HG02610 (cell line): ENCODE measurements around the gene HS6ST3.
"Not testable (repeated sequence)": the region's sequence is repeated elsewhere in the genome, so short reads cannot be mapped to it uniquely, and the experiment has no call there.

Experiments used
- ATAC-seq: cut with Tn5 transposase; IDR thresholded peaks from one replicate; pipeline ENCODE4 v1.9.1; 2021; ENCODE audit warnings: mild to moderate bottlenecking, moderate library complexity; ENCODE audit not compliant: unreplicated experiment

The HS6ST3 gene

DNA sequence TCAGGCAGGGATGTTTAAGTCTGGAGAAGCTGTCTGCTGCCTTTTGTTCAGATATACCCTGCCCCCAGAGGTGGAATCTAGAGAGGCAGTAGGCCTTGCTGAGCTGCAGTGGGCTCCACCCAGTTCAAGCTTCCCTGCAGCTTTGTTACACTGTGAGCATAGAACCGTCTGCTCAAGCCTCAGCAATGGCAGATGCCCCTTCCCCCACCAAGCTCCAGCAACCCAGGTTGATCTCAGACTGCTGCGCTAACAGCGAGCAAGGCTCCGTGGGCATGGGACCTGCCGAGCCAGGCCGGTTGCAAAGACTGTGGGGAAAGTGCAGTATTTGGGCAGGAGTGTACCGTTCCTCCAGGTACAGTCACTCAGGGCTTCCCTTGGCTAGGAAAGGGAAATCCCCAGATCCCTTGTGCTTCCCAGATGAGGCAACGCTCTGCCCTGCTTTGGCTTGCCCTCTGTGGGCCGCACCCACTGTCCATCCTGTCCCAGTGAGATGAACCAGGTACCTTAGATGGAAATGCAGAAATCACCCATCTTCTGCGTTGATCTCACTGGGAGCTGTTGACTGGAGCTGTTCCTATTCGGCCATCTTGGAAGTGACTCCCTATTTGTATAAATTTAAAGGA, 434.6 kb downstream of the HS6ST3 start:
- ATAC-seq, result not testable (repeated sequence)

DNA sequence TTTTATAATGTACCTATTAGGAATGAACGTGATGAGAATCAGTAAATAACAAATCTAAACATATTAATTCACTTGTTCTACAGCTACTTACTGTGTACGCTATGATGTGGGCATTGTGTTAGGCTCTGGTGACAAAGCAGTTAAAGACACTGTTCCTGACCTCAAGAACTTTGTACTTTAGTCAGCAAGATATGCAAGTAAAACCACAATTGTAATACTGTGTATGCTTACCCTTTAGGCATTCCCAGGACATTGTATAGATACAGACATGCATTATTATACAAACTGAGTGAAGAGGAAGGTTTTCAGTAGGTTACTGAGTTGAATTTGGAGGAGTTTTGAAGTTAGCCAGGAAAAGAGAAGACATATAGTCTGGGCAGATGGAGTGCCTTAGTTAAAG, 435.8 kb downstream of the HS6ST3 start:
- no peak for ATAC-seq

DNA sequence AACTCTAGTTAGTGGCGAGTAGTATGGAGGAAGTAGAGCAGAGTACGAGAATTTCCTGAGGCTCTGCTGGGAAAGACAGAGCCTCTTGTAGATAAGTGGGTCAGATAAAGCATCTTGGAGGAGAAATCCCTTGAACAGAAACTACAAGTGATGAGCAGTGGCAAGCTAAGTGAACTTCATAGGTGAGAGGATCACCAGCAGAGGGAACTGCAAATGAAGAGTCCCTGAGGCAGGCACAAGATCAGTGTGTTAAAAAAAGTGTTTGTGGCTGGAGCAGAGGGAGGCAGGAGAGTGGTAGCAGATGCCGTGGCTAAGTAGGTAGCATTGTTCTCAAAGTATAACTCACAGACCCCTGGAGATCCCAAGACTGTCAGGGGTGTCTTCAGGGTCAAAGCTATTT, 437.6 kb downstream of the HS6ST3 start:
- no peak for ATAC-seq

DNA sequence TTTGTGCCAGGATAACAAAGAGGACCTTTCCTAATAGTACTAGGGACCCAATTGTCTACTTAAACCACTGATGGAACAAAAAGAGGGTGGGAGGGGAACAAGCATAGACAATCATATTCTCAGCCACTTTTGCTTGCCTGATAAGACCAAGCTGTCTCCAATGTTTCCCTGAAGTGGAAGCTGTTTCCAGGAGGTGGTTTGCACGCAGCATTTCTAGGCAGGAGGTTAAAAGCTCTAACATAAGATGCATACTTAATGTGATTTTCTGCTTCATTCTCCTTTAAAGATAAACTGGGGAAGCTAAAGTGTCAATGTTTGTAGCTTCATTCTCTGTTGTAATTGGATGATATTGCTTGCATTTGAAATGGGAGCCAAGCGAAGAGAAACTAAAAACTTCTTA, 442.9 kb downstream of the HS6ST3 start:
- ATAC-seq, result no peak

DNA sequence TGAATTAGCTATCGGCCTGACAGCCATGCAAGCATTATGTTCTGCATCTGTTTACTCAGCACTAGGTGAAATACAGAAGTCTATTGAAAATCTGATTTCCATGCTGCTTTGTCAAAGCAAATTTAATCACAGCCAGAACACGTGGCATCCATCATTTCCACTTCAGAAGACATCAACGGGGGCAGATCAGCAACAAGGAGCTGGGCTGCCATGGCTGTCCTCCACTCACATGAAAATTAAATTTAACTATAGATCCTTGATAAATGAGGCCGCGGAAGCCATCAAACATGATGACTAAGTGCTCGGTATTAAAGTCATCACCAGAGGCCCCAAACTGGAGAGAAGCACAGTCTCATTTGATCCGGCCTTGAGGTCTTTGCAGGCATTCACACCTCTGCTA, 443.5 kb downstream of the HS6ST3 start:
- ATAC-seq, result no peak

DNA sequence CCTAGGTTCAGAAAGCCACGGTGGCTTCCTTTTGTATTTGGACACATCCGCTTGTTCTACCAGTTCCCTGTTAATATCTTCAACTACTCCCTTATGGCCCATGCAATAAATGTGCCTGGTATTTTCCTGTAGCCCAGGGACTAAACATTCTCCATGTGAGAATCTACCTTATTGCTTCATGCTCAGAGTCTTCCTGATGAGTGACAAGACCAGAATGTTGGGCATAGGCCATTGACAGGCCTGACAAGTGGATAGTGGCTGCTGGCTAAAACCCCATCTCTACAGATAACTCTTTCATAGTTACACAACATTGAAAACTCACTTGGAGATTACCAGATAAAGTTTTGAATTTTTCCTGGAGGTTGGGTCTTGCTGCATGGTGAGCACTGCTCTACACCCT, 449.9 kb downstream of the HS6ST3 start:
- ATAC-seq, result no peak

DNA sequence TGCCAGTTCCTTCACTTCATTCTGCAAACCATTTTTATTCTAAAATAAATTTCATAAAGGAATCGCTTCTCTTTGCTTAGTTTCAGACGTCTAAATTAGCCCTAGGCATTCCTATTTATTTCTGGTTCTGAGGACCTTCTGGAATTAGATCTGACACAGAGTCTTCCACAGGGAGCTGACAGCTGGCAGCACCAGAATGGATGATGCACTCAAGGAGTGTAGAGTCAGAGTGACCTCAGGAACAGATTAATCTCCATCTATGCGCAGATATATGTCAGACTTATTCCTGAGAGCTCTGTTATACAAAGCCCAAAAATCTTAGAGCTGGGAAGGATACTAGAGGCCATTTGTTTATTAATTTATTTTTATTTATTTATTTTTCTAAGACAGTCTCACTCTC, 450.8 kb downstream of the HS6ST3 start:
- ATAC-seq, result no peak

DNA sequence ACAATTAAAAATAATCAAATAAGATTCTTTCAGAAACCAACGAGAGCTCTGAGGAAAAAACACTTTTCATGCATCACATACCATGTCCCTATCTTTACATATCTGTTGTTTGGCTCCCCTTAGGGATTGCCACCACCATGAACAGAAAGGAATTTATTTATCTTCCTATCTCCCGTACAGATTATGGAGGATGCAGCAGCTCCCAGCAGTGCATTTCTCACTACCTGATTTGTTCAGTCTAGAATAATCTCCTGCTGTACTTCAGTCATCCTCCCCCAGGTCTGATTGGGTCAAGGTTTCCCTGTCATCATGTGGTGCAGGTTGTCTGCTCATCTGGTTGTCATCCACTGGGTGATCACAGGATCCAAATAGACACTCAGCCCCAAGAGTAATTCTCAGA, 453.1 kb downstream of the HS6ST3 start:
- ATAC-seq, result no peak

DNA sequence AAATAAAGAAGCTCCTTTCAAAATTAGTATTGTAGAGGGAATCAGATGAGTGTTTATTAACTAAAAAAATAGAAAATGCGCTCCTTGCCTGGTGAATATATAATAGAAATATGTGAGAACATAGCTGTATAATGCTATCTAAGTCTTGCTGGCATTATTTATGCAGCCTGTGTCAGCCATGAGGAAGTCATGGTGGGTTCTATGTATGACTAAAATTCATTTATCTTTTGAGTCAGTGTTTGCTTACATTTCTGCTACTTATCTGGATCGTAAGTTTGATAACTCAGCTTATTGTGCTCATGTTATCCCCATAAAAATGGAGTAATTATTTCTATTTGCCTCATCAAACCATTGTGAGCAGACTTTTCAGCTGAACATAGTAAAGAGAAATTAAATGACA, 455.1 kb downstream of the HS6ST3 start:
- no peak for ATAC-seq

DNA sequence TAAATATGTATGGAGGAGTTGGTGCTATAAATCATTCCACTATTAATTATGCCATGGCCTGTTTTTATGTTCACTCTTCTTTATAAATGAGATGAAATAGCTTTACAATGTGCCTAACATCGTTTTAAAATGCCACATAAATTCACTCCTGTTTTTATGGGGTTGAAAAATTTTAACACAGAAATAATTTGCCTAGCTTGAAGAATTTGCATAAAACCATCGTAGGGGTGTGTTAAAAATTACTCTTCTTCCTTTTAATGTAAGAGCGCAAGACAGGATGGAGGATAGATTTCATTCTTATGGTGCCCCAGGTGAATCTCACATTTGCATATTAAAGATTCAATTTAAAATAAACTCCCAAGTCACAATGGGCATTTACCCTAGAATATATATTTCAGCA, 456.6 kb downstream of the HS6ST3 start:
- no peak for ATAC-seq

DNA sequence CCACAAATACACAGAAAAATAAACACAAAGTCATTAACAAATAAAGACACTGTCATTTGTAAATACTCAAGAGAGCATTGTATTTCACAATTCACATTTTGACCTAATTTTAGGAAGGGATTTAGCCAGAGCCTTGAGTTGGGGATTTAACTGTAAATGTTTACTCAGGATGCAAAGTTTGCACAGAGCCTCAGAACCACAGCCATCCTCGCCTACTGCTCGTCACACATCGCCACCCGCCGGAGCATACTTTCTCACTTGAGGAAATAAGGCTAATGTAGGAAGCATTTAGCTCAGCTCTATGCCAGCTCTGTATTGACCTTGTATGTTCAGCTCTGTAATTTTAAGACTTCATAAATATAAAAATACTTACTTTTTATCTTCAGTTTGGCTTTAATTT, 461.6 kb downstream of the HS6ST3 start:
- ATAC-seq, result no peak

DNA sequence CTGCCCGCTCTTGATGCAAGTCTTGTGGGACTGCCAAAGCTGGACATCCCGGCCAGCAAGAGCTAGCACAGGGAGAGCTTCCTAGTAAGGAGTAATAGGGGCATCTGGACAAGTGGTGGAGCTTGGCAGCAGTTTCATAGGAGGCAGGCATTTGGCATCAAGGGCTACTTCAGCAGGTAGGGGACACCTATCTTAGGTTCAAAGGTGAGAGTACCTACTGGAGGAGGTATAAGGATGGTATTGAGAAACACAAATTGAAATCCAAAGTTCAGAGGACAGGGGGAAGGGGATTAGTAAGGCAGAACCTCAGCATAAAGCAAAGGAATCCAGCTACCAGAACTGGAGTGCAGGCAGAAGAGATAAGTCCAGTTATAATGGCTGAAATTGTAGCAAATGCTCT, 462.7 kb downstream of the HS6ST3 start:
- ATAC-seq, result no peak

DNA sequence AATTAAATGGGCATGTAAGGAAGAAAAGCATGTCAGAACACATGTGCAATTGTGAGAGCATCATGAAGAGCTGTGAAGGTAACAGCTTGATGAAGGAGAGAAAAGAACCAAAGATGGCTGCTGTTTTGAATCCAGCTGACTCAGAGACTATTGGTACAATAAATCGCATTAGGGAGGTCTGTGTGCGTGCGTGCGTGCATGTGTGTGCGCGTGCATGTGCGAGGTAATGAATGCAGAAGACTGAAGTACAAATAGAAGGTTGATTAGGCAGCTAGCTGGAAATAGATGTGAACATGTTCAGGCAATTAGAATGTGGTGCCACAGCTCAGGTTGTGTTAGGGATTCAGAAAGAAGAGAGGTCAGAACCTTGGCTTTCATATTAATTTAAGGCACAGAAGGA, 463.9 kb downstream of the HS6ST3 start:
- ATAC-seq, result no peak

DNA sequence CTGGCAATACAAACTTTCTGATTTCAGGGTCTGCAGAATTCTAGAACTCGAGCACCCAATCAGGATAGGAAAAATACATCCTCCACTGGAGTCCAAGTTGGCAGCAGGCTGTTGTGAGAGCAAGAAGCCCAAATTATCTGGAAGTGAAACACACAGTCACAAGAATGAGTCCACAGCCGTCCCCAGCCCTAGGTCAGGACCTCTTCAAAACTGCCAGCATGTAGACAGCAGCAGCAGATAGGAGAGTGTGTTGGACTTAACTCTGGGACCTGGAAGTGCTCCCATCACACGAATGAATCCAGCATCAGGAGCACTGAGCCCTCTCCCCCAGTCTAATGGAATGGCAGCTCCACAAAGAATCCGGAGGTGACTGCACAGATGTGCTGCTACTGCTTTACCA, 483.7 kb downstream of the HS6ST3 start:
- no peak for ATAC-seq

DNA sequence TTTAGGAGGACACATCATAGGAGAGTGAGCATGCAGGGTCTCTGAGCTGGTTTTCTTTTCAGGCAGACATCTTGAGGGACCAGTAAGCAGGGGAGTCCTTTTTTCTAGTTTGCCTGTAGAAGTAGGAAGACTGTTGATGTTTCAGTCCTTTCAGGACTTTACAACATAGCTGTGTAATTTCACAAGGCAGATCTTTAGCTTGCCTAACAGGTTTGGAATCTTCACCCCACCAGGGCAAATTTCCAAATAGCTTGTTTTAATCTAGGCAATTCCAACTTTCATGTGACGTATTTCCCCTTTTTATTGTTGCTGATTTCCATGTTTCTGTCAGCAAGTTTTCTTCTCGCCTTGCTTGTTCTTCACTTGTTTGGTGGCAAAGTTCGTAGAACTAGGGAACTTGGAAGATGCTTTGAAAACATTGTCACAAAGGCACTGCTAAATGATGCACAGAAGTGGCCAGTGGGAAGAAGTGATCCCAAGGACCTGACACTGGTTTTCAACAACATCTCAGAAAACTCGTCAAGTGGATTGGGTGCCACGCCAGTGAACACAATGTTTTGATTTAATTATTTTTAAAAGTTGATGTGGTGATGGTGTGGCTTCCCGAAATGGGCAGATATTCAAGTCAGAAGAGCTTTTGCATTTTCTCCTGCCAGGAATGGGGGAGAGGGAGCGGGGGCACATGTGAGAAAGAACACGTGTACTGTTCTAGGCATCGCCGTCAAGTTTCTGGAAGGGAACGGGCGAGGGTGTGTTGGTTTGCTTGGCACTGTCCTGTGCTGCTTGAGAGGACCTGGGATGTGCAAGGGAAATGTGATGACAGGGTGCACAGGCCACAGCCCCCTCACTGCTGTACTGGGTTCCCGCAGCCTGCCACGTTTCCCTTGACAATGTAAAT, 485.8 kb downstream of the HS6ST3 start:
- ATAC-seq, result no peak

DNA sequence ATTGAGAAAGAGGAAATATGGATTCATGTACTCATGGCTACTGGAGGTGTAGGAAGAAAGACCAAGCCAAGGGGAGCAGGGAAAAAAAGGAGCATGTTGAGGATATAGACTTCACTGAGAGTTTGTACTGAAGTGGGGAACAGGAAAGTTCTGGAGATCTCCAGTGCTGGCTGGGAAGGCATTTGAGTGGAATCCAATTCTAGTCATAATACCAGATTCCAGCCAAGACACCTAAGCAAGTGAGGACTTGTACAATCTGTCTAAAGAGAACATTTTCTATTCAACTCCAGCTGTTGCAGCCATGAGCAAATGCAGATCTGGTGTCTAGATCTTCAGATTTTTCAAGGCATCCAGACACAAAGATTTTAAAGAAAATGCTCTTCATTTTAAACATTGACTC, 491.8 kb downstream of the HS6ST3 start:
- no peak for ATAC-seq

DNA sequence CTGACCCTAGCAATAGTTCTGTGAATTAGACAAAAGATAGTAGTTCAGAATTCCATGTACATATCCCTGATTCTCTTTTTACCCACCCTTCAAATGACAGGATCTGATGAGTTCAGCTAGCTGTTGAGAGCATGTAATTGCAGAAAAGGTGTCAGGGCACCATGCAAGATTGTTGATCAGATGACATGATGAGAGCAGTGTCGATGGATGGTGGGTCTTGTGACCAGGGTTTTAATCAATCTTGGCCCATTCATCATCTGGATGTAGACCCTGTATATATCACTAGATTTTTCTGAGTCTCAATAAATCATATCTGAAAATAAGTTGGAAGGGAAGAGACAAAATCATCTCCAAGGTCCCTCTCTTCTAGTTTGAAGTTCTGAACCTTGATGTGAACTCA, 525.3 kb downstream of the HS6ST3 start:
- ATAC-seq, result no peak

DNA sequence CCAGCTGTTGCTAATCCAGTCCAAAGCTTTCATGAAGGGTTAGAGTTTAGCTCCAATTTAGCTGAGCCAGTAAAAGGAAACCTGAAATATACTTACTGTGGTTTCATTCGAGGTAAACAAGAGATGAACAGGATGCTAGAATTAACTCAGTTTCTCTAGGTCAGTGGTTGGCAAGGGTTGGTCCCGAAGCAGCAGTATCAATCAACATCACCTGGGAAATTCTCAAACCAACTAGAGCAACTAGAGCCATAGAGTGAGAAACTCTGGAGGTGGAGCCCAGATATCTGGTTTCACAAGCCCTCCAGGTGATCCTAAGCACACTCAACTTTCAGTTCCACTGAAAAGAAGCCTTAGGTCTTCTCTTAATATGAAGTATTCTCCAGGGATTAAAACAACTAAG, 527.6 kb downstream of the HS6ST3 start:
- no peak for ATAC-seq

DNA sequence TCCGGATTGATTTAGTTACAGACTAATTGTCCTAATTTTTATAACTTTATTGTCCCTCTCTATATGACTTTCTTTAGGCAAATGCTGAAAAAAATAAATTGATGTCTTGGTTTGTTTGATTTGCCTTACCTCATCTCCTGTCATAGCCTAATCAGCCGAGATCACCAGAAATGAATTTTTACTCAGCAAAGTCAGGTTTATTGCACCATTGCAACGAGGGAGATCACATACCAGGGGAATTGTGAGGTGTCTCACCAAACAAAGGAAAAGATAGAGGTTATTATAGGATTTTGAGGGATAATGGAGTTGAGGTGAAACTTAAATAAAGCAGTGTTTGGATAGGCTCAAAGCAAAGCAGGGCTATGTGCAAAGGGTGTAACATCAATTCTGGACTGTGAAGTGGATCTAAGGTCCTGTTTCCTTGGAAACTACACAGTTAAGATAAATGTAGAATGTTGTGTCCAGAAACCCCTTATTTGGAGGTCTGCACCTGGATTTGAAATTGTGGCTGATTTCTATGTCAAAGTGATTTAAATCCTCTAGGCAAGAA, 531.8 kb downstream of the HS6ST3 start:
- ATAC-seq, result no peak

DNA sequence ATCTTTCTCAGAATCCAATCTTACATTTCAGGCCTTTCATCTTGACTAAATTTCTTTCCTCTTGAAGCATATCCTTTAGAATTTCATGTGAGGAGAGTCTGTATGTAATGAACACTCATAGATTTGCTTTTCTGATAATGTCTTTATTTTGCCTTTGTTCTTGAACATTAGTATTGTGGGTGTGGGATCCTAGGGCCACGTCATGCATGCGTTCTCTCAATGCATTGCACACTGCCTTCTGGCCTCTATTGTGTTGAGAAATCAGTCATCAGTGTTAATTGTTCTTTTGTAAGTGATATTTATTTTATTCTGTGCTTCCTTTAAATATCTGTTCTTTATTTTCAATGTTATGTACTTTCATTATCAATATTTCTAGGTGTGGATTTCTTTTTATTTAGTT, 539.4 kb downstream of the HS6ST3 start:
- no peak for ATAC-seq

DNA sequence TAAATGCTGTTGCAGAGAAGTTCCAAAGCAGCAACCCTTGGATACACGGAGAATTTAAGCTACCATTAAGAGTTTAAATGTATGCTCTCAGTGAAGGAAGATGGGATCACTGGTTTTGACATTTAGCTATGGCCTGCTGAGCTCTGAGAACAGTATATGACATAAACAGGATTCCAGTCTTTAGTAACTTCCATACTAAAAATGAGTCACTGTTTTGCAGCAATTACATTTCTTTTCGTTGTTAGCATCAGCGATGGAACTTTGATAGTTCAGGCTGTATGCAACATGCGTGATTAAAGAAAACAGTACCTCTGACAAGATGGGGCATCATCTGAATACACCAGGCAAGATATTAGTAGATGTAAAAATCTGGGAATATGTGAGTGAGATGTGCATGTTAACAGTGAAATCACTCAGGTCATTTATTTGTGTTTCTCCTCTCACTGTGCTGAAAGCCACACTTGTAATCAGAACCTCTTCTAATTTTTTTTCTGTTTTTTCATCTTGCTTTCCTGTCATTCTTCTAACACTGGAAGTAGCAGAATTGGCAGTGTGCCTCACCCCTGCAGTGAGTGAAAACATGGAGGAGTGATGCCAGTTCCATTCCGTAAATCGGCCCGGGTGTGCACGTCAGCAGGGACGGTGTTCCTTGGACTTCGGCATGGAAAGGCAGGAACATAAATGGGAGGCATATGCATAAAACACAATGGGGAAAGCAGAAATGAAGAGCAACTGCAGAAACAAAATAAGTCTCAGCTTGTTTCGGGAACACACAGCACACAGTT, 542.8 kb downstream of the HS6ST3 start:
- ATAC-seq, result no peak
